ENCODE results near the gene ADAMTS13.

GRCh38 chr9:133475292-133476012 is 53.3 kb downstream of the ADAMTS13 start:
- no peak for TF ChIP-seq CTCF (conservative IDR thresholded peaks at IDR 0.05 in 1 of 2, IDR thresholded peaks at IDR 0.05 in 1 of 2; ENCODE audit: low read depth in 1 of 2, low read length in 2 of 2)
- TF ChIP-seq EZH2 (IDR thresholded peaks at IDR 0.05; ENCODE audit: low read length, missing control alignments), result no peak
